Measurements from ENCODE around the gene RGCC. TPM values are rescaled to one million over a fixed set of nuclear protein-coding genes. Genes with fewer than 3 reads are reported as not detected.

RGCC gene
- total RNA-seq, 4 donors from 2014 or later, result 4.6 to 65.2 (median 10.8) TPM

DNA sequence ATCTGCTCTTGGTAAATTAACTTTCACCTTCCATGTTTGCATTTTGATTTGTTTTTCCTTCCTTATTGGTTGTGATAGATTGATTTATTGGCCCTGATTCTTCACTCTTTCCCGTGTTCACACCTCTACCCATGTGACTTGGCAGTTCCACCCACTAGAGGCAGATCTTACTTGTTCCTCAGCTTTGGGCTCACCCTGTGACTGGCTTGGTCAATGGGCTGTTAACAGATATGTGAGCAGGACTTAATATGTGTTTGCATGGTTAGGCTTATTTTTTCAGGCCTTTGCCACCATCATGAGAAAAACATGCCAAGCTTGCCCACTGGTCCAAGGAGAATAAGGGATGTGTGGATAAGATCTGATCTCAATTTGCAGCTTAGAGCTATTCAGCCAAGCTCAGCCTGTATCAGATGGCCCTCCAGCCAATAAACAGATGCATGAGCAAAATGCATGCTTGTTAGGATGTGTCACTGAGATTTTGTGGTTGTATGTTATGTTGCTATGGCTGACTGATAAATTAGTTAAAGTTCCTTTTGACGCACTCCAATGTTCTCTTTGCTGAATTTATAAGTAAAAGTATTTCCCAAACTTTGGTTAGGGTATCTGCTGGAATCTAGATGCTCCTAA lies 48.0 kb downstream of the RGCC start:
- Histone ChIP-seq H3K27ac (no peak overlapping the region), H3K4me3 (no peak overlapping the region), H3K9me3 (no peaks in the 10 kb centered on the region), H3K36me3 (no peaks in the 10 kb centered on the region), H3K4me1 (peaks cover 0 to 20% (median 4%) of the 10 kb centered on the region in 4 donors), H3K27me3 (no peaks in the 10 kb centered on the region)
- DNase-seq, result no peak
- no peak for TF ChIP-seq POLR2A (IDR thresholded peaks at IDR 0.05)
- TF ChIP-seq, protein P1, sequence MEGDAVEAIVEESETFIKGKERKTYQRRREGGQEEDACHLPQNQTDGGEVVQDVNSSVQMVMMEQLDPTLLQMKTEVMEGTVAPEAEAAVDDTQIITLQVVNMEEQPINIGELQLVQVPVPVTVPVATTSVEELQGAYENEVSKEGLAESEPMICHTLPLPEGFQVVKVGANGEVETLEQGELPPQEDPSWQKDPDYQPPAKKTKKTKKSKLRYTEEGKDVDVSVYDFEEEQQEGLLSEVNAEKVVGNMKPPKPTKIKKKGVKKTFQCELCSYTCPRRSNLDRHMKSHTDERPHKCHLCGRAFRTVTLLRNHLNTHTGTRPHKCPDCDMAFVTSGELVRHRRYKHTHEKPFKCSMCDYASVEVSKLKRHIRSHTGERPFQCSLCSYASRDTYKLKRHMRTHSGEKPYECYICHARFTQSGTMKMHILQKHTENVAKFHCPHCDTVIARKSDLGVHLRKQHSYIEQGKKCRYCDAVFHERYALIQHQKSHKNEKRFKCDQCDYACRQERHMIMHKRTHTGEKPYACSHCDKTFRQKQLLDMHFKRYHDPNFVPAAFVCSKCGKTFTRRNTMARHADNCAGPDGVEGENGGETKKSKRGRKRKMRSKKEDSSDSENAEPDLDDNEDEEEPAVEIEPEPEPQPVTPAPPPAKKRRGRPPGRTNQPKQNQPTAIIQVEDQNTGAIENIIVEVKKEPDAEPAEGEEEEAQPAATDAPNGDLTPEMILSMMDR (IDR thresholded peaks at IDR 0.05), result no peak

DNA sequence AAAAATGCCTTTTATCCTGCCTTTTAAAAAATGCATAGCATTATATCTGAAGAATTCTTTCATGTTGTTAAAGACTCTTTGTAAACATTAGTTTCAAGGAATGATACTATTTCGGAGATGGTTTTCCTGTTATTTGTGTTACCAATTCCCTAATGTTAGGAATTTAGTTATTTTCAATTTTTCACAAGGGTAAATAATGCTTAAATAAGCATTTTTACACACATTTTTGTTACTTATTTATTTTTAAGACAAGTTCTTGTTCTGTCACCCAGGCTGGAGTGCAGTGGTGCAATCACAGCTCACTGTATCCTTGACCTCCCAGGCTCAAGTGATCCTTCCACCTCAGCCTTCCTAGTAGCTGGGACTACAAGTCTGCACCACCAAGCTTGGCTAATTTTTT lies 49.0 kb downstream of the RGCC start:
- TF ChIP-seq, protein P1 (IDR thresholded peaks at IDR 0.05), result no peak
- TF ChIP-seq POLR2A (IDR thresholded peaks at IDR 0.05), result no peak
- Histone ChIP-seq H3K27ac (no peak overlapping the region), H3K27me3 (no peaks in the 10 kb centered on the region), H3K36me3 (no peaks in the 10 kb centered on the region), H3K9me3 (no peaks in the 10 kb centered on the region), H3K4me3 (no peak overlapping the region), H3K4me1 (peaks cover 0 to 11% (median 1%) of the 10 kb centered on the region in 4 donors)
- DNase-seq, result no peak

DNA sequence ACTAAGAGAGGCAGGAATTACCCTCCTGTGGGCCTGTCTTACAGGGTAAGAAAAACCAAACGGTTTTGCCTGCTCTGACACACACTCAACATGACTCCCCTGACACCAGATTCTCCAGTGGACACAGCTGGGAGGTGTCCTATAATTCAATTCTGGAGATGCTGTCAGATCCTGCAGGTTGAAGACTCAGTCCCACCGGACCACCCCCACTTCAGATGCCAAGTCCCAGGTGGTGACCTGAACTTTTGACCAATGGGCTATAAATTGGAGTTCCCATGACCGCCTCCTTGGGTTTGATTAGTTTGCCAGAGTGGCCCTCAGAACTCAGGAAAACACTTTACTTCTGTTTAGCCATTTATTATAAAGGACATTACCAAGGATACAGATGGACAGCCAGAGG lies 52.6 kb downstream of the RGCC start:
- no peaks in the 10 kb centered on the region for H3K9me3 ChIP-seq
- H3K27ac ChIP-seq, result no peak overlapping the region
- H3K4me1 ChIP-seq, result no peaks in the 10 kb centered on the region
- DNase-seq, result no peak
- H3K27me3 ChIP-seq, result no peaks in the 10 kb centered on the region
- H3K36me3 ChIP-seq, result no peaks in the 10 kb centered on the region
- no peak overlapping the region for H3K4me3 ChIP-seq
- TF ChIP-seq POLR2A (IDR thresholded peaks at IDR 0.05), result no peak
- TF ChIP-seq, protein P1 (IDR thresholded peaks at IDR 0.05), result no peak

DNA sequence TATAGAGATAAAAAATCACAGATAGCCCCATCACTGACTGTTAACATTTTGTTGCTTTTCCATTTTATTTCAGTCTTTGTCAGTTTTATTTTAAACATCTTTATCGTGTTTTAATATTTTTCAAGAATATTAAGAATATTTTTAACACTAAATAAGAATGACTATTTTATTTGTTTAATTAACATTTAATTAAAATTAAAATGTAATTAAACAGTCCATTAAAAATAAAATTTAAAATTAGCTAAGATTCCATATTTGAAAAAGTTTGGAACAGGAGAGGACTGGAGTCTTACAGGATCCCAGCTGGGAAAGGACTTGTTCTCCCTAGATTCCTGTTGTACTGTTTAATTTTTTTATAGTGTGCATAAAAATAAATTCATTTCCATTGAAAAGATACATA lies 54.5 kb downstream of the RGCC start:
- Histone ChIP-seq H3K36me3 (no peaks in the 10 kb centered on the region), H3K4me1 (no peaks in the 10 kb centered on the region), H3K27ac (no peak overlapping the region), H3K4me3 (no peak overlapping the region), H3K27me3 (no peaks in the 10 kb centered on the region), H3K9me3 (no peaks in the 10 kb centered on the region)
- DNase-seq, result no peak
- TF ChIP-seq, protein P1 (IDR thresholded peaks at IDR 0.05), result no peak
- TF ChIP-seq POLR2A (IDR thresholded peaks at IDR 0.05), result no peak

DNA sequence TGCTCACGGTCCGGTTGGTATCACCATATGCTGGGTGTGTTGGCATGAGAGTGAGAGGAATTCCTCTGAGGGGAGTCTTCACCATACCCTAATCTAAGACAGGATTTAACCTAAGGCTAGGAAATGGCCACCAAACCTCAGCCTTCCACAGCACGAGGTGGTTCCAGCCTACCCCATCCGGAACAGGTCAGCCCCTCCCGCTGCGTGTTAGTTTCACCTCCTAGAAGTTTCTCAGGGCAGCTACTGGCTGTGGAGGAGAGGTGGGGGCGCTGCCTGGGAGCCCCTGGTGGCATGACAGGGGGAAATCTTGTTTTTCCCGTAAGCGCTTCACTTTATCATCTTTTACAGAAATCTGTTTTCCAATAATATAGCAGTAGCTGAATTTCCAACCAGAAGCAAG lies 55.1 kb downstream of the RGCC start:
- DNase-seq, result no peak
- H3K9me3 ChIP-seq, result no peaks in the 10 kb centered on the region

More for the DNA sequence above, 55.1 kb downstream of the RGCC start:
- H3K4me1 ChIP-seq, result no peaks in the 10 kb centered on the region
- H3K36me3 ChIP-seq, result no peaks in the 10 kb centered on the region
- no peak overlapping the region for H3K27ac ChIP-seq
- H3K4me3 ChIP-seq, result no peak overlapping the region
- no peak for TF ChIP-seq POLR2A (IDR thresholded peaks at IDR 0.05)
- TF ChIP-seq, protein P1 (IDR thresholded peaks at IDR 0.05), result no peak
- no peaks in the 10 kb centered on the region for H3K27me3 ChIP-seq

Measured in Peyer's patch (tissue), 4 donors.